Activated CD4-positive, alpha-beta T cell treated with anti-CD3 and anti-CD28 coated beads for 48 hours (primary cell): ENCODE data around the gene GJB1.
"Not testable (repeated sequence)": the region's sequence is repeated elsewhere in the genome, so short reads cannot be mapped to it uniquely, and the experiment has no call there.

Experiments
- DNase-seq: peaks from one replicate; pipeline ENCODE4 v3.0.0-alpha.2; 2020

The GJB1 gene

GRCh38 chrX:71256856-71257255 lies 33.8 kb downstream of the GJB1 start:
- DNase-seq: no peak

GRCh38 chrX:71268624-71269023 lies 45.6 kb downstream of the GJB1 start:
- DNase-seq: not testable (repeated sequence)

DNA sequence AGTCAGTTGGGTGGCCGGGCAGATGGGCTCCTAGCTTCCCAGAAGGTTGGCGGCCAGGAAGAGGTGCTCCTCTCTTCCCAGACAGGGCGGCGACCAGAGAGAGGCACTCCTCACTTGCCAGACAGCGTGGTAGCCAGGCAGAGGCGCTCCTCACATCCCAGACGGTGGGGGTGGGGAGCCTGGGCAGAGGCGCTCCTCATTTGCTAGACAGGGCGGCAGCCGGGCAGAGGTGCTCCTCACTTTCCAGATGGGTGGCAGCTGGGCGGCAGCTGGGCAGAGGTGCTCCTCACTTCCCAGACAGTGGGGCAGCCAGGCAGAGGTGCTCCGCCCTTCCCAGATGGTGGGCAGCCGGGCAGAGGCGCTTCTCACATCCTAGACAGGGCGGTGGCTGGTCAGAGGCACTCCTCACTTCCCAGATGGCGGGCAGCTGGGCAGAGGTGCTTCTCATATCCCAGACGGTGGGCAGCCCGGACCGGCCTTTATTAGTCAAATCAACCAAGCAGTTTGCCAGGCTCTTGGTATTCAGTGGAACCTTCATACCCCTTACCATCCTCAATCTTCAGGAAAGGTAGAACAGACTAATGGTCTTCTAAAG lies 46.9 kb downstream of the GJB1 start:
- no peak for DNase-seq

- not testable (repeated sequence) for DNase-seq
Measured at GRCh38 chrX:71272313-71272712, 49.3 kb downstream of the GJB1 start.
